ENCODE data around the gene BORCS8.
"Not testable (repeated sequence)": the region's sequence is repeated elsewhere in the genome, so short reads cannot be mapped to it uniquely, and the experiment has no call there.

The BORCS8 gene

GRCh38 chr19:19179548-19180441, 12.2 kb downstream of the BORCS8 start:
- no peak for DNase-seq (ENCODE audit: low read depth)

GRCh38 chr19:19176950-19177349, 15.0 kb downstream of the BORCS8 start:
- no peak for DNase-seq (ENCODE audit: low read depth)

GRCh38 chr19:19173243-19173642, 18.7 kb downstream of the BORCS8 start:
- not testable (repeated sequence) for DNase-seq (ENCODE audit: low read depth)

- no peak for DNase-seq (ENCODE audit: low read depth)
Measured at GRCh38 chr19:19171821-19172532, 20.0 kb downstream of the BORCS8 start.

GRCh38 chr19:19170873-19171672, 20.9 kb downstream of the BORCS8 start:
- no peak for DNase-seq (ENCODE audit: low read depth)

- DNase-seq (ENCODE audit: low read depth): peak; percentile 49
Measured at GRCh38 chr19:19170053-19170872, 21.7 kb downstream of the BORCS8 start, which contains the start of gene MEF2B. TSS of gene MEF2B (minus strand) at chr19:19170263. CDS start at chr19:19150735, 19,528 bp downstream.

- no peak for DNase-seq (ENCODE audit: low read depth)
Measured at GRCh38 chr19:19169236-19170052, 22.5 kb downstream of the BORCS8 start.

GRCh38 chr19:19167612-19168011, 24.3 kb downstream of the BORCS8 start:
- no peak for DNase-seq (ENCODE audit: low read depth)

- DNase-seq (ENCODE audit: low read depth): no peak
Measured at GRCh38 chr19:19165396-19165795, 26.6 kb downstream of the BORCS8 start.

- no peak for DNase-seq (ENCODE audit: low read depth)
Measured at GRCh38 chr19:19162495-19162894, 29.5 kb downstream of the BORCS8 start.

- DNase-seq (ENCODE audit: low read depth): no peak
Measured at GRCh38 chr19:19160461-19161035, 31.4 kb downstream of the BORCS8 start.

- no peak for DNase-seq (ENCODE audit: low read depth)
Measured at GRCh38 chr19:19159534-19159933, 32.4 kb downstream of the BORCS8 start.

- DNase-seq (ENCODE audit: low read depth): no peak
Measured at GRCh38 chr19:19157808-19158207, 34.1 kb downstream of the BORCS8 start.

GRCh38 chr19:19155495-19156219, 36.3 kb downstream of the BORCS8 start:
- DNase-seq (ENCODE audit: low read depth): no peak

GRCh38 chr19:19154768-19155494, 37.0 kb downstream of the BORCS8 start:
- no peak for DNase-seq (ENCODE audit: low read depth)

GRCh38 chr19:19152668-19153384, 39.1 kb downstream of the BORCS8 start:
- no peak for DNase-seq (ENCODE audit: low read depth)

- no peak for DNase-seq (ENCODE audit: low read depth)
Measured at GRCh38 chr19:19151418-19151817, 40.5 kb downstream of the BORCS8 start.

GRCh38 chr19:19149435-19149834, 42.5 kb downstream of the BORCS8 start:
- DNase-seq (ENCODE audit: low read depth): no peak

Measured in stimulated activated CD8-positive, alpha-beta memory T cell treated with anti-CD3 and anti-CD28 coated beads, Interleukin-7, amount 100 ng/mL, for 24 hours (primary cell).